GM06990 (cell line): ENCODE results near the gene USP35.

Experiments used
- DNase-seq: peaks from one replicate; pipeline ENCODE4 v3.0.0-alpha.2; 2011; ENCODE audit not compliant: insufficient read length; ENCODE audit errors: extremely low read depth
- H3K27me3 ChIP-seq: replicated peaks from 2 replicates; pipeline ENCODE4 v1.6.0; 2011; ENCODE audit warnings: low read length; ENCODE audit not compliant: control insufficient read depth, insufficient read depth
- H3K36me3 ChIP-seq: 2 replicates; pipeline ENCODE4 v1.5.1; 2011; ENCODE audit warnings: low read length; ENCODE audit not compliant: control insufficient read depth, insufficient read depth
- H3K4me3 ChIP-seq: replicated peaks from 2 replicates; pipeline ENCODE4 v1.5.1; 2011; ENCODE audit warnings: low read depth, mild to moderate bottlenecking, control low read depth, low read length
- TF ChIP-seq, protein P1 (sequence below): IDR thresholded peaks from 2 replicates; pipeline ENCODE4 v1.5.1; 2011; ENCODE audit warnings: low read length, control low read depth, mild to moderate bottlenecking, inconsistent platforms; ENCODE audit not compliant: insufficient read depth, poor library complexity, severe bottlenecking

Gene USP35

GRCh38 chr11:78192223-78192719 is 3.6 kb downstream of the USP35 start:
- Histone ChIP-seq H3K36me3 (no peaks in the 10 kb centered on the region; the same call in 1 of the 2 replicates), H3K4me3 (no peak overlapping the region), H3K27me3 (no peaks in the 10 kb centered on the region)
- DNase-seq, result no peak
- TF ChIP-seq, protein P1, sequence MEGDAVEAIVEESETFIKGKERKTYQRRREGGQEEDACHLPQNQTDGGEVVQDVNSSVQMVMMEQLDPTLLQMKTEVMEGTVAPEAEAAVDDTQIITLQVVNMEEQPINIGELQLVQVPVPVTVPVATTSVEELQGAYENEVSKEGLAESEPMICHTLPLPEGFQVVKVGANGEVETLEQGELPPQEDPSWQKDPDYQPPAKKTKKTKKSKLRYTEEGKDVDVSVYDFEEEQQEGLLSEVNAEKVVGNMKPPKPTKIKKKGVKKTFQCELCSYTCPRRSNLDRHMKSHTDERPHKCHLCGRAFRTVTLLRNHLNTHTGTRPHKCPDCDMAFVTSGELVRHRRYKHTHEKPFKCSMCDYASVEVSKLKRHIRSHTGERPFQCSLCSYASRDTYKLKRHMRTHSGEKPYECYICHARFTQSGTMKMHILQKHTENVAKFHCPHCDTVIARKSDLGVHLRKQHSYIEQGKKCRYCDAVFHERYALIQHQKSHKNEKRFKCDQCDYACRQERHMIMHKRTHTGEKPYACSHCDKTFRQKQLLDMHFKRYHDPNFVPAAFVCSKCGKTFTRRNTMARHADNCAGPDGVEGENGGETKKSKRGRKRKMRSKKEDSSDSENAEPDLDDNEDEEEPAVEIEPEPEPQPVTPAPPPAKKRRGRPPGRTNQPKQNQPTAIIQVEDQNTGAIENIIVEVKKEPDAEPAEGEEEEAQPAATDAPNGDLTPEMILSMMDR, result no peak

- H3K27me3 ChIP-seq, result no peaks in the 10 kb centered on the region
- no peaks in the 10 kb centered on the region; the same call in 1 of the 2 replicates for H3K36me3 ChIP-seq
- TF ChIP-seq, protein P1, result no peak
- no peak for DNase-seq
- H3K4me3 ChIP-seq, result no peak overlapping the region
These were observed 4.2 kb downstream of the USP35 start for GRCh38 chr11:78192911-78193351.

DNA sequence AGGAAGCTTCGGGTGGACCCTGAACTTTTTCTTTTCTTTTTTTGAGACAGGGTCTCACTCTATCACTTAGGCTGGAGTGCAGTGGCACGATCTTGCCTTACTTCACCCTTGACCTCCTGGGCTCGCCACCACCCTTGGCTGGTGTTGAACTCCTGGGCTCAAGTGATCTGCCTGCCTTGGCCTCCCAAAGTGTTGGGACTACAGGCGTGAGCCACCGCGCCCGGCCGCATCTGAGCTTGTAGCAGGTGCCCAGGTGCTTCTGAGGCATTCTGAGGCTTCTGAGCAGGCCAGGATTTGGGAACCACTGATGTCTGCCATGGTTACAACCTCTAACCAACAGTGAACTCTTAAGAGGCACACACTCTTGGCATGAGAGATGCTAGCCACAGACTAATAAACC is 5.1 kb downstream of the USP35 start:
- no peaks in the 10 kb centered on the region for H3K27me3 ChIP-seq
- no peak overlapping the region for H3K4me3 ChIP-seq
- TF ChIP-seq, protein P1, result no peak
- H3K36me3 ChIP-seq, result peaks cover 3% of the 10 kb centered on the region
- DNase-seq, result no peak

DNA sequence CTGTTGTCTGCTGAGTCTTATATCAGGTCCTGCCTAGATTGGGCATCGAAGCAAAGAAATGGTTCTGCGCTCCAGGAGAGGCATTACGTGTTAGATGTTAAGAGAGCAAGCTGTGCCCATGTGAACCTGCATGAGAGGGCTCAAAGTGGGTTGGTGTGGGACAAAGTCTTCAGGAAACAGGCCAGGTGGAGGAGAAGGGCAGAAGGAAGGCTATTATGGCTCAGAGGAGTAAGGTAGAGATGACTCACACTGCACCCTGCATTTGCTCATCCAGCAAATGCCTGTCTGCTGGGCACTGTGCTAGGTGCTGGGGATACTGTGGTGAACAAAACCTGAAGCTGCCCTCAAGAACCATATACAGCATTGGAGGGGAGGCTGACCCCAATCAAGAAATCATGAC is 5.8 kb downstream of the USP35 start:
- no peak overlapping the region for H3K4me3 ChIP-seq
- no peak for DNase-seq
- TF ChIP-seq, protein P1, result no peak
- no peaks in the 10 kb centered on the region for H3K27me3 ChIP-seq
- H3K36me3 ChIP-seq, result peaks cover 3% of the 10 kb centered on the region

DNA sequence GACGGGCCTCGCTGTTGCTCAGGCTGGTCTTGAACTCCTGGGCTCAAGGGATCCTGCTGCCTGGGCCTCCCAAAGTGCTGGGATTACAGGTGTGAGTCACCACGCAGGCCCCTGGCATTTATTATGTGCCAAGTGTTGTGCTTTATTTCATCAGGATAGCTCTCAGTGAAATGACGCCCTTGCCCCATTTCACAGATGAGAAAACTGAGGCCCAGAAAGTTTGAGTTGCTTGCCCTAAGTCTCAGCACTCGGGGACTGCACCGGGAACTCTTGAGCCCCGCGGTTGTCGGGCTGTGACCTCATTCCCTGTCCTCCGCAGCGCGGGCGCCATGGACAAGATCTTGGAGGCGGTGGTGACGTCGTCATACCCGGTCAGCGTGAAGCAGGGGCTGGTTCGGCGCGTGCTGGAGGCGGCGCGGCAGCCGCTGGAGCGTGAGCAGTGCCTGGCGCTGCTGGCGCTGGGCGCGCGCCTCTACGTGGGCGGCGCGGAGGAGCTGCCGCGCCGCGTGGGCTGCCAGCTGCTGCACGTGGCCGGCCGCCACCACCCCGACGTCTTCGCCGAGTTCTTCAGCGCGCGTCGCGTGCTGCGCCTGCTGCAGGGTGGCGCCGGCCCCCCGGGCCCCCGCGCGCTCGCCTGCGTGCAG is 7.3 kb downstream of the USP35 start:
- Histone ChIP-seq H3K36me3 (peaks cover 9% of the 10 kb centered on the region), H3K27me3 (no peaks in the 10 kb centered on the region), H3K4me3 (no peak overlapping the region)
- DNase-seq, result no peak
- TF ChIP-seq, protein P1, result no peak
